ENCODE results near the gene WIPI1.
"Not testable (repeated sequence)": the region's sequence is repeated elsewhere in the genome, so short reads cannot be mapped to it uniquely, and the experiment has no call there.

DNA sequence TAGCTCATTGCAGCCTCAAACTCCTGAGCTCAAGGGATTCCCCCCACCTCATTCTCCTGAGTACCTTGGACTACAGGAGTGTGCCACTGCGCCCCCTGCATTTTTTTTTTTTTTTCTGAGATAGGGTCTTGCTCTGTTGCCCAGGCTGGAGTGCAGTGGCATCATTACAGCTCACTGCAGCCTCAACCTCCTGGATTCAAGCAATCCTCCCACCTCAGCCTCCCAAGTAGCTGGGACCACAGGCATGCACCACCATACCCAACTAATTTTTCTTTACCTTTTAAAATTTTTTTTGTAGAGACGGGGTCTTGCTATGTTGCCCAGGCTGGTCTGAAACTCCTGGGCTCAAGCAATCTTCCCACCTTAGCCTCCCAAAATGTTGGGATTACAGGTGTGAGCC is 81.1 kb downstream of the WIPI1 start:
- TF ChIP-seq, protein P1, sequence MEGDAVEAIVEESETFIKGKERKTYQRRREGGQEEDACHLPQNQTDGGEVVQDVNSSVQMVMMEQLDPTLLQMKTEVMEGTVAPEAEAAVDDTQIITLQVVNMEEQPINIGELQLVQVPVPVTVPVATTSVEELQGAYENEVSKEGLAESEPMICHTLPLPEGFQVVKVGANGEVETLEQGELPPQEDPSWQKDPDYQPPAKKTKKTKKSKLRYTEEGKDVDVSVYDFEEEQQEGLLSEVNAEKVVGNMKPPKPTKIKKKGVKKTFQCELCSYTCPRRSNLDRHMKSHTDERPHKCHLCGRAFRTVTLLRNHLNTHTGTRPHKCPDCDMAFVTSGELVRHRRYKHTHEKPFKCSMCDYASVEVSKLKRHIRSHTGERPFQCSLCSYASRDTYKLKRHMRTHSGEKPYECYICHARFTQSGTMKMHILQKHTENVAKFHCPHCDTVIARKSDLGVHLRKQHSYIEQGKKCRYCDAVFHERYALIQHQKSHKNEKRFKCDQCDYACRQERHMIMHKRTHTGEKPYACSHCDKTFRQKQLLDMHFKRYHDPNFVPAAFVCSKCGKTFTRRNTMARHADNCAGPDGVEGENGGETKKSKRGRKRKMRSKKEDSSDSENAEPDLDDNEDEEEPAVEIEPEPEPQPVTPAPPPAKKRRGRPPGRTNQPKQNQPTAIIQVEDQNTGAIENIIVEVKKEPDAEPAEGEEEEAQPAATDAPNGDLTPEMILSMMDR (IDR thresholded peaks at IDR 0.05; ENCODE audit: low read depth, low read length, poor library complexity, severe bottlenecking): not testable (repeated sequence)
- not testable (repeated sequence) for TF ChIP-seq EZH2phosphoT487 (IDR thresholded peaks at IDR 0.05; ENCODE audit: borderline replicate concordance, low read length)

Measured in DOHH2 (cell line).